Measurements from ENCODE around the gene OSBPL10. TPM values are rescaled to one million over a fixed set of nuclear protein-coding genes. Genes with fewer than 3 reads are reported as not detected.
A peak's percentile ranks its signal among the peaks of the same experiment; 100 is the strongest.

The OSBPL10 gene
- total RNA-seq, 1 donor from 2014 or later = 27.8 TPM

DNA sequence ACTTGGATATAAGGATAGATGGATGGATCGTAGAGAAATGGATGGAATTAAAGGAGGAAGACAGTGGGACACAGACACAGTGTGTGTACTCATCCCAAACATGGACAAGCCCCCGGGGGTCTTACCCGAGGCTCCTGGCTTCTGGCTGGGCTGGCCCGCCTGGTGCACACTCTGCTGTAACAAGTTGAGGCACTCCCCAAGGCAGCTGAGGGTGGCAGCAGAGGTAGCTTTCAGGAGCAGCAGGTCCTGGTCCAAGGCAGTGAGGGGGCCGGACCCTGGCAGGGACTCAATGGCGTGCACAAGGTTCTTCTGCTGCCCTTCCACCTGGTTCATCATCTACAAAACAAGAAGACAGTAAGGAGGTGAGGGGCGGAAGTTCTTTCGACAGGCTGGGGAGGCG, 233.3 kb downstream of the OSBPL10 start:
- Mint-ChIP-seq H3K27me3 (ENCODE audit: low read depth) (no peaks in the 10 kb centered on the region), H3K9me3 (no peaks in the 10 kb centered on the region), H3K36me3 (no peaks in the 10 kb centered on the region), H3K4me3 (no peak overlapping the region), H3K27ac (peak overlapping the region; percentile 78), H3K4me1 (peaks cover 51% of the 10 kb centered on the region)
- TF ChIP-seq, protein P1, sequence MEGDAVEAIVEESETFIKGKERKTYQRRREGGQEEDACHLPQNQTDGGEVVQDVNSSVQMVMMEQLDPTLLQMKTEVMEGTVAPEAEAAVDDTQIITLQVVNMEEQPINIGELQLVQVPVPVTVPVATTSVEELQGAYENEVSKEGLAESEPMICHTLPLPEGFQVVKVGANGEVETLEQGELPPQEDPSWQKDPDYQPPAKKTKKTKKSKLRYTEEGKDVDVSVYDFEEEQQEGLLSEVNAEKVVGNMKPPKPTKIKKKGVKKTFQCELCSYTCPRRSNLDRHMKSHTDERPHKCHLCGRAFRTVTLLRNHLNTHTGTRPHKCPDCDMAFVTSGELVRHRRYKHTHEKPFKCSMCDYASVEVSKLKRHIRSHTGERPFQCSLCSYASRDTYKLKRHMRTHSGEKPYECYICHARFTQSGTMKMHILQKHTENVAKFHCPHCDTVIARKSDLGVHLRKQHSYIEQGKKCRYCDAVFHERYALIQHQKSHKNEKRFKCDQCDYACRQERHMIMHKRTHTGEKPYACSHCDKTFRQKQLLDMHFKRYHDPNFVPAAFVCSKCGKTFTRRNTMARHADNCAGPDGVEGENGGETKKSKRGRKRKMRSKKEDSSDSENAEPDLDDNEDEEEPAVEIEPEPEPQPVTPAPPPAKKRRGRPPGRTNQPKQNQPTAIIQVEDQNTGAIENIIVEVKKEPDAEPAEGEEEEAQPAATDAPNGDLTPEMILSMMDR (IDR thresholded peaks at IDR 0.05; ENCODE audit: unreplicated experiment) = no peak
- DNase-seq (ENCODE audit: low spot score in 2 of 2, unreplicated experiment in 2 of 2) = no peak

DNA sequence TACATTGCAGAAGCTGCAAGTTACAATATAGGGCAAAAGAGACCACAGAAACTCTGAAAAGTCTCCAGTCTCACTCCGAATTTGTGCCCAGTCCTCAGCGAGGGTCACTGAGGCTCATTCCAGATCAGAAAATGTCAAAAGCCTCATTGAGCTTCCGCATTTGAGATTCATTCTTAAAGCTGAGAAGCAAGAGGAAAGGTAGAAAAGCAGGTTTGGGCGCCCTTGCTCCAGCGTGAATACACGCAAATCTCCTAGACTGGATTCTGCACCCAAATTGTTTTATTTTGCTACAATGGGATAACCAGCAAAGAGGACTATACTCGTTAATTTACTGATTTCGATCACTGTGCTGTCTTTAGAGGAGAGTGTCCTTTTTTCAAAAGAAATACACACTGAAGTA, 236.1 kb downstream of the OSBPL10 start:
- TF ChIP-seq, protein P1 (IDR thresholded peaks at IDR 0.05; ENCODE audit: unreplicated experiment) = no peak
- DNase-seq (ENCODE audit: low spot score in 2 of 2, unreplicated experiment in 2 of 2) = no peak
- Mint-ChIP-seq H3K9me3 (no peaks in the 10 kb centered on the region), H3K4me1 (peaks cover 36% of the 10 kb centered on the region), H3K4me3 (no peak overlapping the region), H3K27me3 (ENCODE audit: low read depth) (no peaks in the 10 kb centered on the region), H3K36me3 (no peaks in the 10 kb centered on the region), H3K27ac (peak overlapping the region; percentile 76)

DNA sequence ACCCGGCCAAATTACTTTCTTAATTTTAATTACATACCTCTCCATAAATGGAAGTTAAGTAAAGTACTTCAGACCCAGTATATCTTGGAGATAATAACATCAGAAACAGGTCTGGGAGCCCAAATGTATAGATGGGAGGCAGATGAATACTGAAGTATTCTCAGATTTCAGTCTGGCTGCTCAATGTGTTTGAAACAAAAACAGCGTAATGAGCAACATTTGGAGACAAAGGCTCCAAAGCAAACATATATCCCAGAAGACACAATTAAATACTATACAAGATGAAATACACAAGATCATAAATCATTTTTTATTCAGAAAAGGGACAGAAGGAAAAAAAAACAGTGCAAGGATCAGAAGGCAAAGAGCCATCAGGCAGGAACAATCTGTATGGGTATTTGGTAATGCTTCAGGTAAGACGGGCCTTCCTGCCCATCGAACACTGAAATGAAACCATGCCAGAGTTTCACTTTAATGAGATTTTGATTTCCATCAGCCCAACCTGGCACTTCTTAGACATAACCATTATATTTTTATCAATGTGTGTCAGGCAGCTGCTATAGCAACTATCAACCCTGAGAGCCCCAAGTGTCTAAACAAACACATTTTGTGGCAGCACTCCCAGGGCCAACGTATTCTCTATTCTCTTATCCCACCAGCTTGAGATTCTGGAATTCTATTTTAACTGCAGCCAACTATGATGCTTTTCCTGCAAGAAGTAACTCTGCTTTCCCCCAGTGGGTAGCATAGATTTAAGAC, 237.6 kb downstream of the OSBPL10 start:
- H3K27me3 Mint-ChIP-seq (ENCODE audit: low read depth) = no peaks in the 10 kb centered on the region
- no peaks in the 10 kb centered on the region for H3K36me3 Mint-ChIP-seq
- H3K9me3 Mint-ChIP-seq = no peaks in the 10 kb centered on the region
- peaks cover 27% of the 10 kb centered on the region for H3K4me1 Mint-ChIP-seq
- H3K4me3 Mint-ChIP-seq = no peak overlapping the region
- no peak for DNase-seq (ENCODE audit: low spot score in 2 of 2, unreplicated experiment in 2 of 2)
- TF ChIP-seq, protein P1 (IDR thresholded peaks at IDR 0.05; ENCODE audit: unreplicated experiment) = no peak
- H3K27ac Mint-ChIP-seq = no peak overlapping the region

DNA sequence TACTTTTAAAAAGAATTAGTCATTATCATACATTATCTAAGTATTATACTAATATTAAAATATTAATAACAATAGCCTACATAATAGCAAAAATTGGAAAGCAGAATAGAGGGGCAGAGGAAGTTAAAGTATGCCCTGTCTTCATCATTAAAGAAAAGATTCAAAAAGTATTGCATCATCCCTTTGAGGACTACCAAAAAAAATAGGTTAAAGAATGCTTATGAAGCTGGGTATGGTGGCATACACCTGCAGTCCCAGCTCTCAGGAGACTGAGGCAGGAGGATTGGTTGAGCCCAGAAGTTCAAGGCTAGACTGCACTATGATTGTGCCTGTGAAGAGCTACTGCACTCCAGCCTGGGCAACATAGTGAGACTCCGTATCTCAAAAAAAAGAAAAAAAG, 240.7 kb downstream of the OSBPL10 start:
- Mint-ChIP-seq H3K4me1 (peaks cover 11% of the 10 kb centered on the region), H3K36me3 (peaks cover 7% of the 10 kb centered on the region), H3K4me3 (no peak overlapping the region), H3K27me3 (ENCODE audit: low read depth) (no peaks in the 10 kb centered on the region), H3K27ac (no peak overlapping the region), H3K9me3 (peaks cover 8% of the 10 kb centered on the region)
- DNase-seq (ENCODE audit: low spot score in 2 of 2, unreplicated experiment in 2 of 2) = no peak
- TF ChIP-seq, protein P1 (IDR thresholded peaks at IDR 0.05; ENCODE audit: unreplicated experiment) = no peak

DNA sequence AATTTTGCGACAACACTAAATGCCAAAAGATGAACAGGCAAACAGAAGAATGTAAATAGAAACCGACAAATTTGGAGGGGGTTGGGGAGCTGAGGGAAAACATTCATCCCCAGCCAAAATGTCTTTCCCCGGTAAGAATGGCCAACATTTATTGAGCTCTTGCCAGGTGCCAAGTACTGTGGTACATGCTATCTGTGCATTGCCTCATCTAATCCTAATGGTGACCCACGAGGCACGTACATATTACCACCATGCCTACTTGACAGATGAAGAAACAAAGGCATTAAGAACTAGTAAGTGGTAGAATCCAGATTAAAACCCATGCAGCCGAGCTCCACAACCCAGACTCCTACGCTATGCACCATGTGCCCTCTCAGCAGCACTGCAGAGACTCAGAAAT, 242.7 kb downstream of the OSBPL10 start:
- peaks cover 7% of the 10 kb centered on the region for H3K36me3 Mint-ChIP-seq
- H3K4me3 Mint-ChIP-seq = no peak overlapping the region
- TF ChIP-seq, protein P1 (IDR thresholded peaks at IDR 0.05; ENCODE audit: unreplicated experiment) = no peak
- peaks cover 10% of the 10 kb centered on the region for H3K4me1 Mint-ChIP-seq
- peaks cover 8% of the 10 kb centered on the region for H3K9me3 Mint-ChIP-seq
- no peaks in the 10 kb centered on the region for H3K27me3 Mint-ChIP-seq (ENCODE audit: low read depth)
- no peak overlapping the region for H3K27ac Mint-ChIP-seq
- no peak for DNase-seq (ENCODE audit: low spot score in 2 of 2, unreplicated experiment in 2 of 2)

All from mesothelial cell of epicardium (in vitro differentiated cells).